ENCODE data around the gene DHX30.
A peak's percentile ranks its signal among the peaks of the same experiment; 100 is the strongest.
"Not testable (repeated sequence)": the region's sequence is repeated elsewhere in the genome, so short reads cannot be mapped to it uniquely, and the experiment has no call there.

The DHX30 gene

DNA sequence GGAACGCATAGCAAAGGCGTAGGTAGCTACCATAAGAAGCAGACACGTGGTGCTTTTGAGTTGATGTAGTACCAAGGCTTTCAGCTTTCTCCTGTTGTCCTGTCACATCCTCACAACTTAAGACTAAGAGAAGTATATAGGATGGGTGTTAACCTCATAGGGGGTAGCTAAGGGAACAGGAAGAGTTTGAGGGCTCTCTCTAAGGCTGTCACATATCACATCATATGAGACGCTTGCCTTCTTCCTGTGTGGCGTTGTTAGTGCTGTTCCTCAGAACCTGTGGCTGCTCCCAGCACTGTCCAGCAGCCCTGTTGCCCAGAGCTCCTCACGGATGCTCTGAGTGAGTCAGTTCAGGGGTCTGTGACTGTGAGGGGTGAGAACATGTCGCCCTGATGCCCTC is 14.7 kb downstream of the DHX30 start:
- no peak for DNase-seq

DNA sequence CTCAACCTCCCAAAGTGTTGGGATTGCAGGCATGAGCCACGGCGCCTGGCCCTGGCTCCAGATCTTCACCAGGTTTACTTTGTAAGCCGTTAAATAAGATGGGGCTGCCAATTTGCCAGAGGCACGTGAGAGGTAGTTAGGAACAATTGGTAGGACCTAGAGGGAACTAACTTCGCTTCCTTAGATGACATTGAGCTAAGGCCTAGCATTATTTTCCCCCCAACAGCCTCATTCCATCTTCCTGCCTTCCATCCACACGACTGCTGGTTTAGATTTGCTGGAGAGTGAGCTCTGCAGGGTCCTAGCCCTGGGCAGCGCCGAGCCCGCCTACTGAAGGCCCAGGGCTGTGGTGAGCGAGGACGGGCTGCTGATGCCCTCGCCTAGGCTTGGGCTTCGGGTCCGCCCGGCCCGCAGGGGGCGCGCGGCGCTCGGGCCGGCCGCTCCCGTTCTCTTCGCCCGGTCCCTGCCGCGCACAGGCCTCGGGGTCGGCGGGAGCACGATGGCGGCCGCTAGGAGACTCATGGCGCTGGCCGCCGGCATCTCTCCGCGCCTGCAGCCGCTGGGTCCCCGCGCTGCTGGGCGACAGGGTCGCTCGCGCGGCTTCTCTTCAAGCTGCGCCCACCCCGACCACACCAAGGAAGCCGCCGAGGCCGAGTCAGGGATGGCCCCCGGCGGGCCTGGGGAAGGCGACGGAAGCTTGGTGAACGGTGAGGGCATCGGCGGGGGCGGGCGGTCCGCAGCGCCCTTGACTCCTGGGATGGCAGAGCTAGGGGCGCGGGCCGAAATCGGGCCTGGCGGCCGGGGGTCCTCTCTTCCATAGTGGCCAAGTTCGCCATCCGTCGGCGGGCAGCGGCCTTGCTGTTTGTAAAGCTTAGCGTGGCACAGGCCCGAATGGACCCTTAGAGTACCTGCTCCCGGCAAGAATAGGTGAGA is 21.9 kb downstream of the DHX30 start:
- DNase-seq = peak; percentile 66

DNA sequence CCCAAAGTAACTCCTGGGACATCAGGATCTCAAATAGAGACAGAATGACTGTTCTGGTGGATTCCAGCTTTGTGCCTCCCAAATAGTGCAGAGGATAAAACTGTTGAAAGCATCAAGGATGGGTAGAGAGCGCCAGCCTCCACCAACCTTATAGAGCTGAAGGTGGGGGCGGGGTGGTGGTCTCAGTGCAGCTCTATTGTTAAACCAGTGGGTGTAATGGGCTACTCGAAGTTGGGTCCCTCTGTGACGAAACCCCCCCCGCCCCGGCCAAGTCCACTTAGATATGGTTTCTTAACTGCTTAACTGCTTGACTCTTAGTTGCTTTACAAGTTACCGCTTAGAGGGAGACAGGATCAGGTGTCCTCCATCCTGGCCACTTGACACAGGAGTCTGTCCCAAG is 22.7 kb downstream of the DHX30 start:
- no peak for DNase-seq

DNA sequence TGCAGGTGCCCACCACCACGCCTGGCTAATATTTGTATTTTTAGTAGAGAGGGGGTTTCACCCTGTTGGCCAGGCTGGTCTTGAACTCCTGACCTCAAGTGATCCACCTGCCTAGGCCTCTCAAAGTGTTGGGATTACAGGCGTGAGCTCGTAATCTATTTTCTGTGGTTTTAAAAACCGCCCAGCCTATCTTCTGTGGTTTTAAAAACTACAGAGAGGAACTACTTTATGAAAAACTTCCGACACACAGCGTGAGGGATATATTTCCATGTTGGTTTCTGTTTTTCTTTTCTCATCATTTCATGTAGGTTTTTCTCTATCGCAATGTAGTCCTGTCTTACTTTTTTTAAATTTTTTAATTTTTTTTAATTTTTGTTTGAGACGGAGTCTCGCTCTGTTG is 26.5 kb downstream of the DHX30 start:
- not testable (repeated sequence) for DNase-seq

DNA sequence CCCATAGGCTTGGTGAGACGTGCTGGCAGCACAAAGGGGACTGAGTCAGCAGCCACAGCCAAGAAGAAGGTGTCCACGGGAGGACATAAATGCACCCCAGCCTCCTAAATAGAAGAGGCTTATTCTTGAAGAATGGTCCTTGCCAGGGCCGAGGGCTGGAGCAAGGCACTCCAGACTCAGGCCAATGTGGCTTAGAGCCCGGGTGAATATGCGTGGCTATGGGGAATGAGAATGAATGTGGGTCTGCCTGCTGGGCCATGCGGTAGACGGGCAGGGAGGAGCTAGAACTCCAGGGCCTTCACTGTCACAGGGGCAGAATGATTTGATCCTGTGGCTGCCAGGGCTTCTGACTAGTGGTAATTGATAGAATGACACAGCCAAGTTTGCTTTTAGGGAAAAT is 34.0 kb downstream of the DHX30 start:
- DNase-seq = no peak

DNA sequence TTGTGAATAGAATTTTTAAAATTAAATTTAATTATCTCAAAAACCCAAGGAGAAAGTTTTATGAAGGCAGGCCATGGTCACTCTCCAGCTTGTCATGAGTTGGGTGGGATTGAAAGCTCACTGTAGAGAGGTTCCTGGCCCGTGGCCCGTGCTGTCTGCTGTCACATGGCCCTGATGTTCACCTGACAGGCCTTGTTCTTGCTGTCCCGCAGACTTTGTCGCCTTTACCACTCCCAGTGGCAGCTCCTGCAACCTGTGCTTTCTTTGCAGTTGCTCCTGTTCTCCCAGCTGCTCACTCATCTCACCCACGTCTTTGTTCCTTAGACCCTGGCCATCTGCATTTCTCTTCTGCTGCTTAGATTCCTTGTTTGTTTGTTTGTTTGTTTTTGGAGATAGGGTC is 35.6 kb downstream of the DHX30 start:
- no peak for DNase-seq

DNA sequence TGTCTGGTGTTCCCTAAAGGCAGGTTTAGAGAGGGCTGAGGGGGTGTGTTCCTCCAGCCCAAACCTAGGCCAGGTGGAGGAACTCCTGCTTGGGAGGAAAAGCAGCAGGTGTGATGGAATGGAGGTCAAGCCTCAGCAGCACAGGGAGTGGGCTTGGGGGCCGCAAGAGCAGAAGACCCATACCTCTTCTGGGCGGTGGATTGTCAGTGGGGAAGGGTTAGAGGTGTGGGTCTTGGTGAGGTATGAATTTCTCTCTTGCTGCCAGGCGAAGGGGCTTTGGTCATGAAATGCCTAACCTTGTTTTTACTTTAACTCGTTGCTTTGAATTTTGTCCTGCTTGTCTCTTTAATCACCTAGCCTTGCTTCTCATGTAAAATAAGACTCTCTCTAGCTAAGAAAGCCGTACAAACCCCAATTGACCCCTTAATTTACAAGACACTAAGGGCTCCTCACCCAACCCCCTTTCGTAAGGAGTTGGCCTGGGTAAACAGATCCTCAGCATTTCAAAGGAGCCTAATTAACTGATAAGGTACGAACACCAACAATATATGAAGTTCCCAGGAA is 38.9 kb downstream of the DHX30 start:
- no peak for DNase-seq

DNA sequence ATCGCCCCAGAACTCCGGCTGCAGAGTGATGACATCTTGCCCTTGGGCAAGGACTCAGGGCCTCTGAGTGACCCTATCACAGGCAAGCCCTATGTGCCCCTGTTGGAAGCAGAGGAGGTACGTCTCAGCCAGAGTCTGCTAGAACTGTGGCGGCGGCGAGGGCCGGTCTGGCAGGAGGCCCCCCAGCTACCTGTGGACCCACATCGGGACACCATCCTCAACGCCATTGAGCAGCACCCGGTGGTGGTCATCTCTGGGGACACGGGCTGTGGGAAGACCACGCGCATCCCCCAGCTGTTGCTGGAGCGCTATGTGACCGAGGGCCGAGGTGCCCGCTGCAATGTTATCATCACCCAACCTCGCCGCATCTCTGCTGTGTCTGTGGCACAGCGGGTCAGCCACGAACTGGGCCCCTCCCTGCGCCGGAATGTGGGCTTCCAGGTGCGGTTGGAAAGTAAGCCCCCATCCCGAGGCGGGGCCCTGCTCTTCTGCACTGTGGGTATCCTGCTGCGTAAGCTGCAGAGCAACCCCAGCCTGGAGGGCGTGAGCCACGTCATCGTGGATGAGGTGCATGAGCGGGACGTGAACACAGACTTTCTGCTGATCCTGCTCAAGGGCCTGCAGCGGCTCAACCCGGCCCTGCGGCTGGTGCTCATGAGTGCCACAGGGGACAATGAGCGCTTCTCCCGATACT is 43.4 kb downstream of the DHX30 start:
- DNase-seq = no peak

DNA sequence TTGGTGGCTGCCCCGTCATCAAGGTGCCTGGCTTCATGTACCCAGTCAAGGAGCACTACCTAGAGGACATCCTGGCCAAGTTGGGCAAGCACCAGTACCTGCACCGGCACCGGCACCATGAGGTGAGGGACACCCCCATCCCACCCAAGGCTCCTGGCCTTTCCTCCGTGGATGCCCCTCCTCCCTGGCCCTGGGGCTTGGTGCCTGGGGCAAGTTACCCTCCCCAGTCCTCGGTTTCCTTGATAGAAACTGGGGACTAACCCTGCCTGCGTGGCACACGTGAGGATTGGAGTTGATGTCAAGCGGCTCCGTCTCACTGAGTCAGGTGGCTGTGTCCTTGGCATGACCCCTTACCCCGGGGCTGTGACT is 43.9 kb downstream of the DHX30 start:
- DNase-seq = no peak

DNA sequence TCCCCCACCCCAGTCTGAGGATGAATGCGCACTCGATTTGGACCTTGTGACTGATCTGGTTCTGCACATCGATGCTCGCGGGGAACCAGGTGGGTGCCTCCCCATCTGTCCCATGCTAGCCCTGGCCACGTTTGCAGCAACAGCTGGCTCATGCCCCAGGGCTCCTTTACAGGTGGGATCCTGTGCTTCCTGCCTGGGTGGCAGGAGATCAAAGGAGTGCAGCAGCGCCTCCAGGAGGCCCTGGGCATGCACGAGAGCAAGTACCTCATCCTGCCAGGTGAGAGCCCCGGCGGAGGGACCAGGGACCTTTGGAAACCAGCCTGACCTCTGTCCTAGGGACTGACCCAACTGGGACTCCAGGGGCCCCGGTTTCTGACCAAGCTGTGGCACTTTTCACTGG is 44.3 kb downstream of the DHX30 start:
- no peak for DNase-seq

DNA sequence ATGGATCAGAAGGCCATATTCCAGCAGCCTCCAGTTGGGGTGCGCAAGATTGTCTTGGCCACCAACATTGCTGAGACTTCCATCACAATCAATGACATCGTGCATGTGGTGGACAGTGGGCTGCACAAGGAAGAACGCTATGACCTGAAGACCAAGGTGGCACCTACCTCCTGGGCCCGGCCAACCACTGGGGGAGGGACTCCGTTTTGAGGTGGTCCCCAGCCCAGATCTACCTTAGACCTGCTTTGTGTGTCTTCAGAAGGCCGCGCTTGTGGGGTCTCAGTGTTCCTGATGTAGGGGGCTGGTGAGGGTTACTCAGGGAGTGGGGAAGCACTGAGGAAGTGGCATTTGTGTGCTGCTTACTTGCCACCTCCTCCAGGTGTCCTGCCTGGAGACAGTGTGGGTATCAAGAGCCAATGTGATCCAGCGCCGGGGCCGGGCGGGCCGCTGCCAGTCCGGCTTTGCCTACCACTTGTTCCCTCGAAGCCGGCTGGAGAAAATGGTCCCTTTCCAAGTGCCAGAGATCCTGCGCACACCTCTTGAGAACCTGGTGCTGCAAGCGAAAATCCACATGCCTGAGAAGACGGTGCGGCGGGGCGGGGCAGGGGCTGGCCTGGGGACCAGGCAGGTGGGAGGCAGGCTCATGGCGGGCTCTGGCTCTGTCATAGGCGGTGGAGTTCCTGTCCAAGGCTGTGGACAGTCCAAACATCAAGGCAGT is 45.0 kb downstream of the DHX30 start:
- no peak for DNase-seq

DNA sequence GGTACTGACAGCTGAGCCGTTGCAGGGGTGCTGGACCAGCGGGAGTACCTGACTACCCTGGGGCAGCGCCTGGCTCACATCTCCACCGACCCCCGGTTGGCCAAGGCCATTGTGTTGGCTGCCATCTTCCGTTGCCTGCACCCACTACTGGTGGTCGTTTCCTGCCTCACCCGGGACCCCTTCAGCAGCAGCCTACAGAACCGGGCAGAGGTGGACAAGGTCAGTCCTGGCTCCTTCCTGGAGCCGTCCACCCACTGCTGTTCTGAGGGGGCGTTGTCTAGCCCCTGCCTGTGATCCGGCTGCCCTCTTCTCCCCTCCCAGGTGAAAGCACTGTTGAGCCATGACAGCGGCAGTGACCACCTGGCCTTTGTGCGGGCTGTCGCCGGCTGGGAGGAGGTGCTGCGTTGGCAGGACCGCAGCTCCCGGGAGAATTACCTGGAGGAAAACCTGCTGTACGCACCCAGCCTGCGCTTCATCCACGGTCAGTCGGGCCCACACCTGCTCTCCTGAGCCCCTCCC is 45.7 kb downstream of the DHX30 start:
- no peak for DNase-seq

DNA sequence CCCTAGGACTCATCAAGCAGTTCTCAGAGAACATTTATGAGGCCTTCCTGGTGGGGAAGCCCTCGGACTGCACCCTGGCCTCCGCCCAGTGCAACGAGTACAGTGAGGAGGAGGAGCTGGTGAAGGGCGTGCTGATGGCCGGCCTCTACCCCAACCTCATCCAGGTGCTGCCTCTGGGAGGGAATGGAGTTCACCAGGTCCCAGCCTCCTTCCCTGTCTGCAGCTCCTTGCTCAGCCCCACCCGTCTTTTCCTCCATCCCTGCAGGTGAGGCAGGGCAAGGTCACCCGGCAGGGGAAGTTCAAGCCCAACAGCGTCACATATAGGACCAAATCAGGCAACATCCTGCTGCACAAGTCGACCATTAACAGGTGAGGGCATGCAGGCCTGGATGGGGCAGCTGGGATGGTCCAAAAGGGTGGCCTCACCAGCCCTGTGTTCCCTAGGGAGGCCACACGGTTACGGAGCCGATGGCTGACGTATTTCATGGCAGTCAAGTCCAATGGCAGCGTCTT is 46.3 kb downstream of the DHX30 start:
- DNase-seq = no peak

DNA sequence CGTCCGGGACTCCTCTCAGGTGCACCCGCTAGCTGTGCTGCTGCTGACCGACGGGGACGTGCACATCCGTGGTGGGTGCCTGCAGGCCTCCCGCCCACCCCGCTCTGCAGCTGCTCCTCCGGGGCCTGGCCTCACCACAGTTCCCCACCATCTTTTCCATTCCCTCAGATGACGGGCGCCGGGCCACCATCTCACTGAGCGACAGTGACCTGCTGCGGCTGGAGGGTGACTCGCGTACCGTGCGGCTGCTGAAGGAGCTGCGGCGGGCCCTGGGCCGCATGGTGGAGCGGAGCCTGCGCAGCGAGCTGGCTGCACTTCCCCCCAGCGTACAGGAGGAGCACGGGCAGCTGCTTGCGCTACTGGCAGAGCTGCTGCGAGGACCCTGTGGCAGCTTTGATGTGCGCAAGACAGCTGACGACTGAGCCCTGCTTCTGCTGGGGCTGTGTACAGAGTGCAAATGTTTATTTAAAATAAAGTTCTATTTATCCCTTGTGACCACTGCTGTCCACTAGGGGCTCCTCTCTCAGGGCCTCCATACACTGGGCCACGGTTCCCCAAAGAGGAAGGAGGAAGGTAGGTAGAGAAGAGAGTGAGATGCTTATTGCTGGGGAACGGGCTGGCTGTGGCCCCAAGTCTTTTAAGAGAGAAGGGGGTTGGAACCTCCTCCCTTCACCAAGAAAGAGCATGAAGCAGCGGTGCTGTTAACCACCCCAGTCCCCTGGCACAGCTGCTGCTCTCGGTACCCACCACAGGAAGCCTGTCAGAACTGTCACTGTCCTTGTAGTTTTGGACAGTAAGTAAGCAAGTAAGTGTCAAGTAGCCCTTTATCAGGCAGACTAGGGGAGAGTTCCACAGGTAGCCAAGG is 47.0 kb downstream of the DHX30 start:
- no peak for DNase-seq

DNA sequence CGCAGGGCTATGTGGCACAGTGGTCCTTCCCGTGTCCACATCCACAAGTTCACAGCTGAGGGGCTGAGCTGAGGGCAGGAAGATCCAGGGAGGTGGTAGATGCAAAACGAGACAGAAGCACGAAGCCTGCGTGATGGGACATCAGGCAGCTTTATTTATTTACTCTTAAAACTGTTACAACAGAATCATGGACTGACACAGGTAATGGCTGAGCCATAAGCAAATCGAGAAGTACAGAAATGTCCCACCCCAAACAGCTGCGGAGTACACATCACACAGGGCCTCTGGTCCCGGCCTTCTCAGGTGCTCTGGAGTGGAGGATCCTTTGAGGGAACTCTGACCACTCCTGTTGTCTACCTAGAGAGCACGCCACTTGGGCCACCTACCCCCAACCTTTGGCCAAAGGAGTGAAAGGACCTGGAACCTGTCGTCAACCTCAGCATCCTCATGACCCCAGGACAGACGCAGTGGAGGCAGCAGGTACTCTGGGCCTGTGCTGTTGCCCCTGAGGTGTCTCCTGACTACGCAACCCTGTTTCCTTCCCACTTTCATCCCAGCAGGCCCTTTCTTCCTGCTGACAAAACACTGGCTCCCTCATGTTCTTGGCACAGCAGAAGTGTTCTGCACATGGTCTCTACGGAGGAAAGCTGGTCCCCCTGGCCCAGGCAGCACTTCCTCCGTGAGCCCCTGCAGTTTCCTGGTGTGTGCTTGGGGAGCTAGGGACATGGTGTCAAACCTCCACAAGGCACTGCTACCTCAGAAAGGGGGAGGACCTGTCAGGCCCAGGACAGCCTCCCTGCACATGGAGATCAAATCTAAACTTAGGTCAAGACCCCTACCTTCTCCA is 47.8 kb downstream of the DHX30 start:
- no peak for DNase-seq

DNA sequence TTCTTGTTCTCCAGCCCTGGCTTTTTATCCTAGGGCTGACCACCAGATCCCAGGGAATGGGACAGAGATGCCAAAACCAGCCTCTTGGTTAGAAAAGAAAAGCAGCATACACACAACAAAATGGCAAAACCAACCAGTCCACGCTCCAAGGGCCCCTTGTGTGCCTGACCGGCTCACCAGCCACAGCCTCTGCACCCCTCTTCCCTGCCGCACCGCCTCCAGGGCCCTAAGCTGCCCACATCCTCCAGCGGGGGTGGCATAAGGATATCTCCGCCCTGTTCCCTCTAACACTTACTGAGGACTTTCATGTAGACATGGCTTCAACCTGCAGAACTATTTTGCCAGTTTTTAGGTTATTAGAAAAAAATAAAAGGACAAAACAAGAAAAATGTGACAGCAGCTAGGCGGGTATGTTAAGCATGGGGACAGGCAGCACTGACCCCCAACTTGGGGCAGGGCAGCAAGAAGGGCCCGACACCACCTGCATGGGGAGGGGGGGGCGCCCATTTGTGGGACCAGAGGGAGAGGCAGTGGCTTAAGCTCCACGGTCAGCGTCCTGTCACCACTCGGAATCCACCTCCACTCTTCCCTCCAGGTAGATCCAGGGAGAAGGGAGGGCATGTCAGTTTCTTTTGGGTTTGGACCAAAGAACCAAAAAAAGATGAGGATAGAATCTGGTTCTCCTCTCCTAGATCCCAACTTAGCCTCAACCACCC is 49.1 kb downstream of the DHX30 start:
- no peak for DNase-seq

DNA sequence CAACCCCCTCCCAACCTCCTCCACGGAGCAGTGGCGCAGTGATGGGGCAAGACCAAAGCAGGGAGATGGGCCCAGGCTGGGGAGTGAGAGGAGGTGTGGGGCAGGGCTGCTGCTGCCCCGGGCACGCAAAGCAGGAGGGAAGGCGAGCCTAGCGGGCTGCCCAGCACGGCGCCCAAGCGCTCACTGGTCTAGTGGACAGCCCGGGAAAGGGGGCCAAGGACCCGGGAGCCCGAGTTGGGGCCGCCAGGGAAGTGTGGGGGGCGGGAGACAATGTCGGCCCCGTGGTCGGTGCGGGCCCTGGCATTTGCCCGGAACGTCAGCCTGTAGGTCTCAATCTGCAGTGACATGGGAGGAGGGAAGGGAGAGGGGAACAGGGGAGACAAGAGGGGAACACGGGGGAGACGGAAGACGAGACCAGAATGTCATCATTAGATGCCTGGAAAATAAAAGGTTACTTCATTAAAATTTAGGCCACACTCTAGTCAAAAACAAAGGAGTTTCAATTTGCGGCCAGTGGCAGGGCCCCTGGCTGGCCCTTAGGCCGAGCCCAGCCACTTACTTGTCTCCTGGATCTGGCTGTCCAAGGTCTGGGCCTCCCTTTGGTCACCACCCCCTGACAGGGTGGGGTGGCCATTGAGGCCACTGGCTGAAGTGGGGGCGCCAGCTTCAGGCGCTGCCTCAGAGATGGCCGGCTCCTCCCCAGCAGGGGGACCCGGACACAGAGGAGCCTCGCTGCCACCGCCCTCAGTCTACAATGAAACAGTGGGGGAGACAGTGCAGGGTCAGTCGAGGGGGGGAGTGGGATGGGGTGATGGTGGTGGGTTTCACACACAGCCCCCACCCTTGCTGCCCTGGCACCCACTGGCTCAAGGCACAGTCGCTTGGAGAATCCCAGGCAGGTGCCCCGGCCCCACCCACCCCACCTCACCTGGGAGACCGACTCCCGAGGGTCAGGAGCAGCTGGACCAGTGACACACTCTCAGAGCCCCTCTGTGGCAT is 50.0 kb downstream of the DHX30 start:
- no peak for DNase-seq

DNA sequence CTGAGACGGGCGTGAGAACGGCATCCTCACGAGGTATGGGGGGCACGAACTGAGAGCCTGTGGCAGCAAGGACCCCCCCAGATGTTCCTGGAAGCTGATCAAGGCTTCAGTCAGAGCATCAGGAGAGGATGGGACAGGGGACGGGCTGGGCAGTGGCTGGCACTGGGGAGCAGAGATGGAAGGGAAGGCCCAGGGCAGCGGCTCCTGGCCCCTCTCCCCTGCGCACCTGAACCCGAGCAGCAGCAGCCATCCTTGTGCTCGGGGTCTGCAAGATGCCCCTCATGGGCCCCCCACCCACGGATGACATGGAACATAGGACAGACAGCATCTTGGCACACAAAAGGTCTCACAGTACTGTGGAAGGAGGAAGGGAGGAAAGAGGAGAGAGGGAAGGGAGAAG is 51.3 kb downstream of the DHX30 start:
- no peak for DNase-seq

Data from activated gamma-delta T cell (primary cell).